Bone marrow (tissue), 2 donors: ENCODE data around the gene GSX1.
"Not testable (repeated sequence)": the region's sequence is repeated elsewhere in the genome, so short reads cannot be mapped to it uniquely, and the experiment has no call there.

Source experiments
- DNase-seq, 2 donors: peaks; one replicate each; lab custom pipeline; 2025; lab: John Stamatoyannopoulos, UW

Gene GSX1

DNA sequence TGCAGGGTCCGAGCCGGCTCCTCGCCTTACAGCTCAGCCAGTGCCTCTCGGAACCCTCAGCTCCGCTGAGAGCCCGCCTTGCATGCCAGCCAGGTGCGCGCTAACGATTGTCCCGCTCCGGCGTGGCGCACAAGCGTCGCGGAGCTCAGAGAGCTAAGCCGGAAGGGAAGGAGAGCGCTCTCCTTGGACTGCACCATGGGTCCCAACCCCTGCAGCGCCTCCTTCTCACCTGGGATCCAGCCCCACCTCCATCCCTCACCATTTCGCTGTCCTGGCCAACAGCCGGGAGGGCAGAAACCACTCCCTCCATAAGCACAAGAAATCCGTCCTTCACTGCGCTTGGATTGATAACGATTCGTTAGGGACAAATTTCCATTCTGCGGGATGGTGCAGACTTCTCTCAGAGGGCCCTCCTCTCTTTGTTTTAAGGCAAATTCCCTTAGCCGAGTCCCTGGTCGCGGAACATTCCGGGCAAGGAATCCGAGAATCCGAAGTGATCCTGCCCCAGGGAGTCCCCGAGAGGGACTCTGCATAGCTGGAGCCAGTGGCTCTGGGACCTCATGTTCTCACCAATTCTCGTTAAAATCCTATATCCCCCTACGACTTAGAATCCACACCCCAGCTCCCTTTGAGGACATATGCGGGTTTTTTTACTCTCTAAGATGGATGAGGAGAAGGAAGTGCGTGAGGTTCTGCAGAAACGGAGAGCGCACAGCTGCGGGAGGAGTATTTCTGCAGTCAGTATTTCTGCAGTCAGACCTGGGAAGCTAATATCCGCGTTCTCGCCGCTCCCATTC is 2.8 kb downstream of the GSX1 start:
- DNase-seq, result no peak

DNA sequence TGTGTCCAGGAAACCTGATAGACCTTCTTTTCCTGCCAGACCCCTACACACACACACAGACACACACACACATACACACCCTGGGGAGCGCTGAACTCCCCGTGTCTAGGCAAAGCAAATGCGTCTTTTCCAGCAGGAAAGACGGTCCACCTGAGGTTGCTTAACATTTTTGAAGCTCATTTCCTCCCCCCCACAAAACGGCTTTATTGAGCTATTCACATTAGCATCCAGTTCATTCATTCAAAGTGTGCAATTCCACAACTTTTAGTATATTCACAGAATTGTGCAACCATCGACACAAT is 3.4 kb downstream of the GSX1 start:
- DNase-seq, result no peak

DNA sequence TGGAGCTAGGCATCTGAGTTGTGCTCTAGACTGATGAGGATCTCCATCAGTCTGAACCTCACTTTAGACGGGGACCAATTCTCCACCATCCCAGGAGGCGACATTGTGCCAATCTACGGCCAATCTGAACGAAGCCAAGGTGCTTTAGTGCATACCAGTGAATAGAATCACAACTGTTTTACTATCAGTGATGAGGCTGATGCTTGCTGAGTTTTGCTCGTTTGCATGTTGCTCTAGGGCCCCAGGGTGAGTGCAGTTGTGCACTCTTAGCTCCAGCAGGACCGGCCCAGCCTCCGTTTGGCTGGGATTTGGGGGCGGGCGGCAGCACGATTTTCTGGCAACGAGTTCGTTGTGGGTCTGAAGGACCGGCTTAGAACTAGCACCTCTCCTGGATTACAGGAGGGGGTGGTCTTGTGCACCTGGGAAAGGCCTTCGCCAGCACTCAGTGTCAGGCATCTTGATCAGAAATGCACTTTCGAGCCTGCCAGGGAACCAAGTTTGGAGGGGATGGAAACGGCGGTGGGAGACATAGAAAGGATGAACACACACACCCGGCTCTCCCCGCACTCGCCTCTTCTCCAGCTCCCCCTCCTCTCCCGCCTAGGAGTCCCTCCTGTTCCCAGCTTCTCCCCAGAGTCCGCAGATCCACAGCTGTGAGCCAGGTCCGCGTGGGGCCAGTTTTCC is 4.4 kb downstream of the GSX1 start:
- no peak for DNase-seq

DNA sequence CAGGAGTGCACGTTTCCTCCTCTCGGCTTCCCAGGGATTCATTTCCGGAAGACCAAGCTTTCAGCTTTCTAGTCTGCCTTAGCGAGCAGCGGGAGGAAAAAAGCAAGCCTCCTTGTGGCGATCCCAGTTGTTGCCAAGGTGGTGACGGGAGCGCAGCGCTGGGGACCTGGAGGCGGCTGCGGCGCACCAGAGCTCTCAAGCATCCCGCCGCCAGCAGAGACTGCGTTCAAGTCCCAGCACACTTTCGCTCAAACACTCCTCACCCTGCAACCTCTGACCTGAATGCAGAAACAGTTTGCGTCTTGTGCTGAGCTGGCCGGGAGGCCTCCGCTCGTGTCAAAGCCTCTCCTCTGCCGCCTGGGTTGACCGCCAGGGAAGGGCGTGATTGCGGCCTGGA is 4.9 kb downstream of the GSX1 start:
- DNase-seq, result no peak

DNA sequence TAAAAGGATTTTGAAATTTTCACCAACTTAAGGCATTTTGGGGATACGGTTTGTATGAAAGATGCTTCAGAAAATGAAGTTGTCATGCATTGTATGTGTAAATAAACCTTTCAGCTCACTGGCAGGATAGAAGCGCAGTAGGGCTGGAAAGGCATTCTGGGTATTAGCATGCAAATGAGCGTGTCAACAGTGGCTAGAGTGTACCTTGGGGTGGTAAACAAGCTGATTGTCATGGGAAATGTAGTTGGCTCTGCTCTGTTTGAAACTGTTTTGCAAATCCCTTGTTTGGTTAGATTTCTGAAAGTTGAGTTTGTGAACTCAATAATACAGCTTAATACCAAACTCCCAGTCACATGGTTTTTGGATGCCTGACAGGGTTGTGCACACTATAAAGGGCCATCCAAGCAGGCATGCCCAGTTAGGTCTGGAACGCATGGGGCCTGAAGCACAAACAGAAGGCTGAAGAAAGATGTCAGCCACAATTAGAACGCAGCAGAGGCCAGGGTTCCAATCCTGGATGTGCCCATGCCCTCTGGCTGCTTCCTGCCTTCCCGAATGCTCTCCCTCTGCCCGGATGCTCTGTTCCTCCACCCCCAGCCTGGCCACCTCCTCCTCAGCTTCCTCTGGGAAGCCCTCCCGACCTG is 14.6 kb downstream of the GSX1 start:
- DNase-seq, result no peak

DNA sequence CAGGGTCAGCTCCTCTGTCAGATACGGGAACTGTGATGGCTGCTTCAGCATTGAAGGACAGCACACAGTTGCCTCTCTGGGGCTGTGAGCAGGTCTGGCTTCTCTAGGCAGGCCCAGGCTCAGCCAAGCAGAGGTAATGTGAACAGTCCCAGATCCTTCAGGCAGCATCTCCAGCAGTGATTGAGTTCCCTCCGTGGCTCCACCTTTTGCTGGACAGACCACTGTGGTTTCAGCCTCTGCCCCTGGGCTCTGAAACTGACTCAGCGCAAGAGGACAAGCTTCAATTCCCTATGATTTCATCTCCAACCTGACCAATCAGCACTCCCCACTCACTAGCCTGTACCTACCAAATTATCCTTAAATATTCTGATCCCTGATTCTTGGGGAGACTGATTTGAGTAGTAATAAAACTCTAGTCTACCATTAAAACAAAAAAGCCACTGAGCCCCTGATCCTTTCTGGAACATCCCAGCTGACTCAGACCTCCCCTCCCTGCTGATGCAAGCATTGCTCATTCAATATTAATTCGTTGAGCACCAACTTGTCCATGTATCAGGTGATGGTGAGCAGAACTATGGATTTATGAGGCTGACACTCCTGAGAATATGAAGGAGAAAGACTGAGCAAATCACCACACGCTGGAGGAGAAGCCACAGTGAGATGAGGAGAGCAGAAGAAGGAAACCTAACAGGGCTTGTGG is 16.7 kb downstream of the GSX1 start:
- DNase-seq, result no peak

DNA sequence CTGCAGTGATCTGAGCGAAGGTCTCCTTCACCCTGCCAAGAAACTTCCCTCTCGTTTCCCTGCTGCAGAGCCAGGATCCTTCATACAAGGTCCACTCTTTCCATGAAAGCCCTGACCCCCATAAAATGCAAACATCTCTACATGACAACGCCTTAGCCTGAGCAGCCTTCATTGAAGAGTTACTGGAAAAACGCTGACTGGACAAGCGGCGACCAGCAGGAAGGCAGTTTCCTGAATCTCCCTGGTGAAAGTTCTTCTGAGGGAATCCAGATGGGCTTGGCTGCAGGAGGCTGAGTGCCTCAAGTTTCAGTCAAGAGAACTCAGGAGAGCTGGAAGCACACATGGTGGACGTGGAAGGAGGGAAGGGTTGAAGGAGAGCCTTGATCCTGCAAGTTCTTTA is 17.7 kb downstream of the GSX1 start:
- no peak for DNase-seq

DNA sequence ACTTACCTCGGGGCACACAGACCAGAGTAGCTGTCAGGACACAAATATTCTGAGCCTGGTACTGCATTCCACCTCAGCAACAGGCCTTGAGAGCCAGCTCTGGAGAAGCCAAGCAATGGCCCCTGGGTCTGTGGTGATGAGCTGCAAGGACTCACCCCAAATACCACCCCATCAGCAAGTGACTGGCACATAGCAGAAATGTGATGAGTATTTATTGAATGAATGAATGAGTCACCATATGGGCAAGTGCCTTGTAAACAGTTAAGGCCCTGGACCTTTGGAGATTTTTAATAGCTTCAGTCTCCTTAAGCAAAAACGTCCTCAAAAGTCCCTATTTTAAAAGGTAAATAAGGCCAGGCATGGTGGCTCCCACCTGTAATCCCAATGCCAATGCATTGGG is 18.2 kb downstream of the GSX1 start:
- DNase-seq, result no peak

DNA sequence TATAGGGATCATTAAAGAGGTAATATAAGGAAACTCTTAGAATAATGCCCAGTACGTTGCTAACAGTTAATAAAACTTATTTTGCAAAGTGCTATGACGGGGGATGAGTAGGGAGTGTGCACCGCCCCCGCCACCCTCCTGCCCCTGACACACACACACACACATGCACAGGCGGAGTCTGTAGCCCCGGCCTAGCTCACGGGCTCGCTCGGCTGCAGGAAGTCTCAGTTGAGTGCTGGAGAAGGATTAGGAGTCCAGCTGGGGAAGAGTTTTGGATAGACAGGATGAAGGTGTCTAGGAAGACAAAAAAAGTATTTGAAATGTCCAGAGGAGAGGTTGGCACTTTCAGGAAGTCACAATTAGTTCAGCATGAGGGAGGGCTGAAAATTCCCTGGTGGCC is 21.5 kb downstream of the GSX1 start:
- DNase-seq, result no peak

DNA sequence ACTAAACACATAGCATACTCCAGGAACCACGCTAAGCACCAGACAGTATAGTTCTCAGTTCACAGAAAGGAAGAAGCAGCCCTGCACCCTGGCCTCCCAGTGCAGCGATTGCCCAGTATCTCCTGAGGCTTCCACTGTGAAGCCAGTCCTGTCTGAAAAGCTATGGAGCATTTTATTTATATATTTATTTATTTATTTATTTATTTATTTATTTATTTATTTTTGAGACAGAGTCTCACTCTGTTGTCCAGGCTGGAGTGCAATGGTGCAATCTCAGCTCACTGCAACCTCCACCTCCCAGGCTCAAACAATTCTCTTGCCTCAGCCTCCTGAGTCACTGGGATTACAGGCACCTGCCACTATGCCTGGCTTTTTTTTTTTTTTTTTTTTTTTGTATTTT is 25.5 kb downstream of the GSX1 start:
- not testable (repeated sequence) for DNase-seq

DNA sequence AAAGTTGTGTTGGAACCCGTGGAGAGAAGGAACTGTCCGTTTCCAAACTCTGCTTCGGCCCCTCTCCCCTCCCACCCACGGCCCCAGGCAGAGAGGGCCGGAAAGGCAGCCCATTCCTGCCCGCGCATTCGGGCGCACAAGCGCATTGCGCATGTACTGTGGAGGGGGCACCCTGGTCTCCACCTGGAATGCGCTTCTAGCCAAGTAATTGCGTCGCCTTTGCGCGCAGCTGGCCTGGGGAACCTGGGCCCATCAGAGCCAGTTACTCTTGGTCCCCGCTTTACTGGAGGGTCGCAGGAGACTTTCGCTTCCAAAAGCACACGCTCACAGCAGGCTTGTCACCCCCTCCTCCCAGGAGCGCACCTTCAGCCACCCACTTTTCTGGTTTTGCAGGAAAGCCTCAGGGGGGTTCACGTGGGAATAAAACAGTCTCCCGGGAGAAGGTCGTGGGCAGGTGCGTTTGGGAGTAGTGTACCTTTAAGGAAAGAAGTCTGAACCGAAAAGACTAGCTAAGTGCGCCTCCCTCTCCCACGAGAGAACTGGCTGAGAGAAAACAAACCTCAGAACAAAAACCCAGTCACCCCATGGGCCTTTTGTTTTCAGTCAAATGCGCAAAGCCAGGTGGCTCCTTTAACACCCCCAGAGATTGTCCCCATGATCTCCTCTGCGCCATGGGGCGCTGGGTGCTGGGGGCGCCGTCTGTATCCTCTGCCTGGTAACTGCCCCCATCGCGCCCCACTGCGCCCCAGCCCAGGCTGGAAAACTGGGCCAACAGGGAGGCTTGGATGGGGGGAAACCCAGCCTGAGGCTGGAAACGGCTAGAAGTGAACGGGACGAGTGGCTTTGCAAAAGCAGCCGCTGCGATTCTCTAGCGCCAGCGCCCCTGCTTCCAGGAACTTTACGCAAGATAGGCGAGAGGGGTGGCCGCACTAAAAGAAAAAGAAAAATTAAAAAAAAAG is 28.5 kb downstream of the GSX1 start:
- no peak for DNase-seq

DNA sequence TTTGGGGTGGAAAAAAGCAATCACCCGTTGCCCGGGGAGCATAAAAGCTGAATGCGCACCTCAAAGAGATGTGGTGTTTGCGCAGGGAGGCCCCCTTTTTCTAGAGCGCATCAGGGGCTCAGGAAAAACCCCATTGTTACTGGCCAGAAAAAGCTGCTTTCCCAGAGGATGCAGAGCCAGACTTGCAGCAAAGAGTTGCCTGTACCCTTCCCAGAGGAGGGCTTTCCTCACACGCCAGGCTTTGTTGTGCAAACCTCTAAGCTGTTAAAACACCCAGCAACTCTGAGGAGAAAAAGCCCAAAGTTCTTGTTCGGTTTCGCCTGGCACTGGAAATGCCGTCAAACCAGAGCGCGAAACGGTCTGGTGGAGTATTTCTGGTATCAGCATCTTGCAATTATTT is 29.3 kb downstream of the GSX1 start:
- DNase-seq, result no peak

DNA sequence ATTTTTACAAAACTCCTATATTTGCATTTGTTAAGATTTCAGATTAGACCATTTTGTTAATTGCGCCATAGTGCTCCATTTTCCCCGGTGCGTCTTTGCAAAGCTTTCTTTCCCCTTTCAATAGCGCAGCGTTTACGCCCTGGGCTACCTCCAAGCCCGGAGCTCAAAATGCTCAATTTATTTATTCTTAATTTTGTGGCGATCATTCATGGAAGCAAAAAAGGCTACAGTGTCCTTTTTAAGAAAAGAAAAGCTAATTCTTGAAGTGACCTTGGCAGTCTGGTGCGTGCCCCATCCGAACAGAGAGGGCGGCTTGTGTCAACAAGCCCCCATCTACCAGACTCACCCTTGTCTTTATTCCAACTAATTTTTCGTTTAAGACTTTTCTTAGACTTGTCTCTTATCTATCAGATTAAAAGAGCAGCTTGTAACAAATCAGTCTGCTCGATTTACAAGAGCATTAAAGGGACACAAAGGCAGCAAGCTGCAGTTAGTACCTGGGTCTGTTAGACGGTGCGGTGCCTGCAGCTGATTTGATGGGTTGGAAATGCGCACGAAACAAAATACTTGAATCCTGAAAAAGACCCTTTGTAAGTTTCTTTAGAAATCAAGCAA is 30.1 kb downstream of the GSX1 start:
- no peak for DNase-seq

DNA sequence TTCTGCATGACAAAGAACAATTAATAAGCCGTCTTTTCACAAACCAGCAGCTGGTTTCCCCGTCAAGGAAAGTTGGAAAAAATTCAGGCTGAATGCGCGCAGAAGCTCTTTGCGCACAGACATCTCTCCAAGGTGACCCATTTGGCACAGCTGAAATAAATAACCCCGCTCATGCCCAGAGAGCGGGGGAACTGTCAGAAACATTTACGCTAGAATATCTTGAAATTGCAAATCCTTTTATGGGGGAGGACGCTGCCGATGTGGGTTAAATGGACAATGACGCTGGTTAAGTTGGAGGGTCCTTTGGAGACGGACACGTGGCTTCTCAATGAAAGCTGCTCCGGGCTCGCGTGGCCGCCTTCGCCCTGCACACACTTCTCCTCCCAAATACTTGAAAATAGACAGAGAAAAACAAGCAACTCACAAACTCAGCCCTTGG is 30.6 kb downstream of the GSX1 start:
- DNase-seq, result no peak

DNA sequence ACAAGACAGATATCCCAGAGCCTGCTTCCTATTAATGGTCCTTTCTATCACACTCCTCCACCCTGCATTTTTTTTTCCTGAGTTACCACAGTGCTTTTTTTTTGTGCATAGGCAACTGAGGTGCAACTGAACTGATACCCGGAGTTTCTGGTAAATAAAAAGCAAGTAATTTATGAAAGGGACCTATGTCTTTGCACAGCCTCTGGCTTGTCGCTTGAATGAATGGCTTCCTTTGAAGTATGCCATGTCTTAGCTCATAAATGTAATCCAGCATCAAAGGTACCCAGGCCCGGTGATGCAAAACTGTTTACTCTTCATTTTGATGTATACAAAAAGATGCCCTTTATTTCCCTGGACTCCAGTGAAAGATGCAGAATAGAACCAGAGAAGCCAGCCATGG is 31.8 kb downstream of the GSX1 start:
- DNase-seq, result no peak

DNA sequence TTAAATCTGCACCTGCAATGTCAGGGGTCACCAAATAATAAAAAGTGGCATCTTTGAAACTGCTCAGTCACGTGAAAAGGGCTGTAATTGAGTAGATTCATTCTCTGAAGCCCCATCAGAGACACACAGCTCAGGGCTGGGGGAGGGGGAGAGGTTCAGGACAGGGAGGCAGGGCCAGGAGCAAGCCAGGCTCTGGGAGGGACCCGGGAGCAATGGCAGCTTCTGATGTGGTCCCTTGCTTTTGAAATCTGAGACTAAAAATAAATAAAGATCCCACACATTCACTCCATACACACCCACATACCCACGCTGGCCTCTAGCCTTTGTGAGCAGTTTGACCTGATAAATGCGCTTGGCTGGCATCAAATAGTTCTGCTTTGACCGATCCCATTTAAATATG is 32.8 kb downstream of the GSX1 start:
- no peak for DNase-seq

DNA sequence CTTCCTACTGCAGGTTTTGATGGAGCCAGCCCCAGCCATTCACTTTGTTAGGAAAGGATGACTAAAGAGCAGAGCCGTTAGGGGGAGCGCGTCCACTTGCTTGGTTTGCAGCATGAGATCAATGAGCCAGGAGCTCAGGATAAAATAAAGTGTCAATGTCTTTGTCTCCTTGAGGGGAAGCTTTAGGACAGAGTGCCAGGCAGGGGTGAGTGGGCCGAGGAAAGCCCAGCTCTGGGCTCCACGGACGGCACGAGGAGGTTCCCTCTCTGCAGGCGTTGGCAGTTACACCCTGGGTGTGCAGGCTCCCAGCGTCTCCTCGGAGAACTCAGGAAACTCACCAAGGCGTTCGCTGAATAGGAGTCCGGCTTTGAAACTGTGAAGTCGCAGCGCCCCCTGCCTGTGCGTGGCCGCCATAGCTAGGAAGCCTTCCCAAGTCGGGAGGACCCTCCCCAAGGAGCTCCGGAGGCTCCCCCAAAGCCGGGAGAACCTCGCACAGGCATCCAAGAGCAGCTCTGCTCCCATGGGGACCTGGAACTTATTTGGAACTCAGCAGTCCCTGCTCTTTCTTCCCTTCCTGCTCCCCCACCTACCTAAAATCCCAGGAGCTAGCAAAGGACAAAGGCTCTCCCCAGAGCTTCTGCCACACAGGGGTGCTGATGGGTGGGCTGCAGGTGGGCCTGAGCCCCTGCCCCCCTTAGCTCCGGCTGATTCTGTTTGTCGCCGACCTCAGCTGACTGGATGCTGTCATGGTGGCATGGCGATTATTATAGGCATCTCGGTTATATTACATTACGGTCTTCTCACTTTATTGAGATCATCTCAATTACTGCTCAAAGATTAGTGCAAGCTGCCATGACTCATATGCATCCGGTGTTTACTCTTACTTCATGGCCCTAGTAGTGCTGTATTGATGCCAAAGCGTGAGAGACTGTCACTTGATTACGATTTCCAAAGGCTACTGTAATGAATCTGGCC is 34.4 kb downstream of the GSX1 start:
- peak; percentile 45 to 77 for DNase-seq

DNA sequence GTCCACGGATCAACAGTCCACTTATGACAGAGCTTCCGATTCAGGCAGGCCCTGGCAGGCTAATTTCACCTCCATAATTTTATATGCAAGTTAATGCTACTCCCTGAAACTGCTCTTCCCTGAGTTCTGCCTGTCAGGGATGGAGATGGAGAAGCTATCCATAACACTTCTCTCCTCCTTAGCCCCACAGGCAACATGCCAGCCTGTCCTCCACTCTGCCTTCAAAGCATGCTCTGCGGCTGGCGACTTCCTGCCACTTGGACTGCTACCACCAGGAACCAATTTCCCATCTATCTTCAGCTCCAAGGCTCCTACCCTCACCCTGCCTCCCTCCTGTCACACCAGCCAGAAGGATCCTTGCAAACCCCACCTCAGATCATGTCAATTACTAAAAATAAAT is 35.4 kb downstream of the GSX1 start:
- no peak for DNase-seq

DNA sequence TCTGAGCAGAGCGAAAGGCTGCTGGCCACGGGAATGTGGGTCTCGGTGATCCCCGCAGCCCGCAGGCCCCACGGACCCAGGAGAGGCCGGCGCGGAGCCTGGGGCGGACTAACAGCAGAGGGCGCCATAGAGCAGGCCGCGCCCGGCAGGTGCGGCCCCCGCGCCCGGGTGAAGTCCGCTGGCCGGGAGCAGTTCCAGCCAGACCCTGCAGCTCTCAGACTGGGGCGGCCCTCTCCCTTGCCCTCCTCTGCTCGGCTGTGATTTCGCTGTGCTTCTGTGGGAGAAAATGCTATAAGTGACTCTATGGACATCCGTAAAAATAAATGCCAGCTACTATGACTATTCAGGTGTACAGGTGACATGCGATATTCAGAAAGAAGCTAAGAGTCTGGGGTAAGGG is 37.7 kb downstream of the GSX1 start:
- peak in 1 of 2 donors; percentile 32 for DNase-seq

DNA sequence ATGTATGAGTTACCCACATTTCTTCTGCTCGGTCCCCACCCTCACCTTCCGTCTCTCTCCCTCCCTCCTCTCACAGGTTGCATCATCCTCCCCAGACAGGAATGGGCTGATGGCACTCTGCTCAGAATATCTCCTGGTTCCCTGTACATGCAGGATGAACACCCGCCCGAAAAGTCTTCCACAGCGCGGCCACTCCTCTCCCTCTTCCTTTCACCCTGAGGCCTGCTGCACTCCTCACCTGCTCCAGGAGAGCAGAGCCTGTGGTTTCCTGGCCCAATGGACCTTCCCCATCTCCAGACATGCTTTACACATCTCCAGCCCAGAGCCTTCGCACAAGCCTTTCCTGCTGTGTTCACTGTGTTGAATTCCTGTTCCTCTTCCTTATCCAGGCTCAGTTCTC is 40.9 kb downstream of the GSX1 start:
- no peak for DNase-seq
